HCT116 (cell line): ENCODE measurements around the gene CGB5. TPM values are rescaled to one million over a fixed set of nuclear protein-coding genes. Genes with fewer than 3 reads are reported as not detected.

Experiments used
- ATAC-seq: fragments of 200-7000 bp; cut with Tn5 transposase; 2 replicates; pipeline ENCODE4 v1.9.1; 2020; ENCODE audit warnings: mild to moderate bottlenecking, moderate library complexity
- BruUV-seq: library from RNA; stranded (reverse); fragments of 400-500 nt; replicated peaks from 2 replicates; lab custom pipeline; 2021; lab: Mats Ljungman, UMichigan
- CTCF ChIA-PET: fragments of 300-600 bp; sonication (Branson Sonifier 250); formaldehyde crosslinking; loops from one replicate; lab custom pipeline; 2021; ENCODE audit warnings: antibody characterized with exemption; lab: Charles Lee
- POLR2A ChIA-PET: fragments of 300-600, 350-600 bp; sonication (Branson Sonifier 250); formaldehyde crosslinking; loops from one replicate; lab custom pipeline; 2021; ENCODE audit warnings: antibody characterized with exemption; lab: Charles Lee
- RAD21 ChIA-PET, 2 experiments: fragments of 300-600 bp; sonication (Branson Sonifier 250); formaldehyde crosslinking; loops; one replicate each; lab custom pipeline; 2023; ENCODE audit warnings: low total read pairs in 2 of 2; ENCODE audit not compliant: uncharacterized antibody in 2 of 2, unreplicated experiment in 2 of 2, low non-redundant PET in 1 of 2; lab: Charles Lee
- DNase-seq: peaks from one replicate; pipeline ENCODE4 v3.0.0-alpha.2; 2010; ENCODE audit warnings: low read depth, low spot score
- H2AFZ ChIP-seq: fragments of 200-600 bp; shearing (Covaris generic), sonication (generic); 2 replicates; pipeline ENCODE4 v1.6.1; 2017; ENCODE audit warnings: low read depth, mixed run types, mixed read lengths, antibody characterized with exemption, low read length; ENCODE audit not compliant: poor library complexity, severe bottlenecking
- H3K27ac ChIP-seq: 2 replicates; pipeline ENCODE4 v1.5.1; 2012; ENCODE audit warnings: low read depth, low read length
- H3K27me3 ChIP-seq: fragments of 200-600 bp; sonication (generic); 2 replicates; pipeline ENCODE4 v1.6.1; 2016; ENCODE audit warnings: mixed run types, low read length, mixed read lengths; ENCODE audit not compliant: insufficient read depth
- H3K36me3 ChIP-seq, 2 experiments: fragments of 200-500 bp in 1 of 2; fragments of 200-600 bp in 1 of 2; sonication (Bioruptor generic) in 1 of 2; sonication (generic) in 1 of 2; 2 replicates each; pipeline versions ENCODE4 v1.5.1 to v1.6.1; 2014 to 2016; ENCODE audit warnings: low read length in 2 of 2, inconsistent platforms in 1 of 2, mixed read lengths in 1 of 2, mixed run types in 1 of 2; ENCODE audit not compliant: insufficient read depth in 2 of 2, control insufficient read depth in 1 of 2
- H3K4me1 ChIP-seq, 2 experiments: fragments of 200-600 bp in 1 of 2; sonication (generic) in 1 of 2; 2 replicates each; pipeline versions ENCODE4 v1.5.1 to v1.6.1; 2012 to 2017; ENCODE audit warnings: low read length in 2 of 2, inconsistent platforms in 1 of 2, mild to moderate bottlenecking in 1 of 2, mixed read lengths in 1 of 2, mixed run types in 1 of 2, moderate library complexity in 1 of 2; ENCODE audit not compliant: insufficient read depth in 2 of 2, control insufficient read depth in 1 of 2
- H3K4me2 ChIP-seq: fragments of 200-600 bp; sonication (generic); 2 replicates; pipeline ENCODE4 v1.6.1; 2017; ENCODE audit warnings: mixed run types, low read length, mixed read lengths
- H3K4me3 ChIP-seq, 2 experiments: fragments of 200-600 bp in 1 of 2; sonication (generic) in 1 of 2; replicated peaks in 1 of 2; 2 replicates each; pipeline ENCODE4 v1.5.1; 2011 to 2016; ENCODE audit warnings: low read length in 2 of 2, control low read depth in 1 of 2, low read depth in 1 of 2, mild to moderate bottlenecking in 1 of 2, mixed read lengths in 1 of 2, mixed run types in 1 of 2
- H3K79me2 ChIP-seq: fragments of 200-600 bp; sonication (generic); 2 replicates; pipeline ENCODE4 v1.6.1; 2017; ENCODE audit warnings: mild to moderate bottlenecking, mixed run types, low read length, moderate library complexity, mixed read lengths; ENCODE audit not compliant: insufficient read depth
- H3K9ac ChIP-seq: fragments of 200-600 bp; sonication (generic); 2 replicates; pipeline ENCODE4 v1.6.1; 2016; ENCODE audit warnings: low read length, mixed read lengths
- H3K9me2 ChIP-seq: fragments of 200-600 bp; sonication (generic), shearing (Covaris generic); 2 replicates; pipeline ENCODE4 v1.6.1; 2017; ENCODE audit warnings: mixed run types, mild to moderate bottlenecking, moderate library complexity; ENCODE audit not compliant: insufficient read depth
- H3K9me3 ChIP-seq, 2 experiments: fragments of 200-500 bp in 1 of 2; fragments of 200-600 bp in 1 of 2; sonication (Bioruptor generic) in 1 of 2; sonication (generic) in 1 of 2; 2 replicates each; pipeline ENCODE4 v1.6.1; 2014 to 2017; ENCODE audit warnings: low read length in 2 of 2, mixed read lengths in 2 of 2, inconsistent platforms in 1 of 2, low read depth in 1 of 2, mild to moderate bottlenecking in 1 of 2, mixed run types in 1 of 2, moderate library complexity in 1 of 2; ENCODE audit not compliant: control insufficient read depth in 1 of 2, insufficient read depth in 1 of 2
- H4K20me1 ChIP-seq: fragments of 200-600 bp; sonication (generic), shearing (Covaris generic); 2 replicates; pipeline ENCODE4 v1.6.1; 2017; ENCODE audit warnings: mixed run types, mild to moderate bottlenecking, moderate library complexity; ENCODE audit not compliant: insufficient read depth
- ATF3 ChIP-seq: IDR thresholded peaks from 2 replicates; pipeline ENCODE4 v1.6.1; 2012
- CBX3 ChIP-seq: IDR thresholded peaks from 2 replicates; pipeline ENCODE4 v1.6.1; 2012; ENCODE audit warnings: low read depth
- CEBPB ChIP-seq: IDR thresholded peaks from 2 replicates; pipeline ENCODE4 v1.6.1; 2012; ENCODE audit warnings: low read depth
- ELF1 ChIP-seq: IDR thresholded peaks from 2 replicates; pipeline ENCODE4 v1.6.1; 2012; ENCODE audit warnings: low read depth, borderline replicate concordance
- EZH2 ChIP-seq: fragments of 200-600 bp; sonication (generic); IDR thresholded peaks from 2 replicates; pipeline ENCODE4 v1.6.1; 2017; ENCODE audit warnings: antibody characterized with exemption, mixed run types
- EZH2phosphoT487 ChIP-seq: fragments of 200-600 bp; IDR thresholded peaks from 2 replicates; pipeline ENCODE4 v1.6.1; 2018; ENCODE audit warnings: antibody characterized with exemption, borderline replicate concordance
- FOSL1 ChIP-seq: IDR thresholded peaks from 2 replicates; pipeline ENCODE4 v1.6.1; 2012; ENCODE audit warnings: low read depth
- JUND ChIP-seq: IDR thresholded peaks from 2 replicates; pipeline ENCODE4 v1.6.1; 2012
- MAX ChIP-seq: IDR thresholded peaks from 2 replicates; pipeline ENCODE4 v1.6.1; 2012
- POLR2A ChIP-seq: IDR thresholded peaks from 2 replicates; pipeline ENCODE4 v1.7.0; 2011; ENCODE audit warnings: borderline replicate concordance; ENCODE audit not compliant: insufficient read depth, insufficient read length; ENCODE audit errors: extremely low read depth
- POLR2AphosphoS5 ChIP-seq: IDR thresholded peaks from 2 replicates; pipeline ENCODE4 v1.6.1; 2011; ENCODE audit warnings: mild to moderate bottlenecking, low read depth, low read length, moderate library complexity
- REST ChIP-seq: IDR thresholded peaks from 2 replicates; pipeline ENCODE4 v1.6.1; 2012; ENCODE audit warnings: low read depth
- SP1 ChIP-seq: IDR thresholded peaks from 2 replicates; pipeline ENCODE4 v1.6.1; 2012; ENCODE audit warnings: low read depth
- SRF ChIP-seq: IDR thresholded peaks from 2 replicates; pipeline ENCODE4 v1.6.1; 2012; ENCODE audit warnings: low read depth
- TCF7L2 ChIP-seq: IDR thresholded peaks from 2 replicates; pipeline ENCODE4 v1.7.0; 2011; ENCODE audit warnings: borderline replicate concordance, inconsistent platforms; ENCODE audit not compliant: insufficient read depth, insufficient read length; ENCODE audit errors: extremely low read depth
- YY1 ChIP-seq: IDR thresholded peaks from 2 replicates; pipeline ENCODE4 v1.6.1; 2011; ENCODE audit warnings: low read length, low read depth, moderate library complexity, mild to moderate bottlenecking; ENCODE audit not compliant: insufficient replicate concordance; ENCODE audit errors: extremely low read depth
- ZFX ChIP-seq: fragments of 450-650 bp; IDR thresholded peaks from 2 replicates; pipeline ENCODE4 v1.6.1; 2017
- intact Hi-C: fragments of 100-400 bp; cut with micrococcal nuclease; formaldehyde crosslinking; loops from 2 replicates; pipeline ENCODE4 v1.10.0; 2022
- total RNA-seq: library from RNA; stranded (reverse); gene quantifications from one replicate; pipeline ENCODE4 v1.2.1, GENCODE V29; 2021; ENCODE audit not compliant: unreplicated experiment

CGB5 gene
- total RNA-seq, 1 experiment from 2014 or later: not detected

- Histone ChIP-seq H3K27me3 (no peaks in the 10 kb centered on the region), H3K9ac (no peak overlapping the region), H4K20me1 (no peaks in the 10 kb centered on the region), H3K4me1 (peaks cover 24 to 43% of the 10 kb centered on the region in 2 experiments), H3K4me2 (no peak overlapping the region), H3K36me3 (no peaks in the 10 kb centered on the region), H2AFZ (no peak overlapping the region), H3K27ac (no peak overlapping the region), H3K79me2 (no peaks in the 10 kb centered on the region)
- no TSS peak for BruUV-seq
- intact Hi-C loops: no loop called here
- no peak for ATAC-seq
- ChIA-PET RAD21 (no interaction called here), POLR2A (no interaction called here)
- no peak for TF ChIP-seq TCF7L2
- TF ChIP-seq POLR2AphosphoS5: no peak
- no peak for TF ChIP-seq FOSL1
- no peak for TF ChIP-seq SRF
- no peak for TF ChIP-seq ZFX
- no peak for TF ChIP-seq EZH2phosphoT487
- TF ChIP-seq SP1: no peak
- TF ChIP-seq, all 23 proteins: peak for 0
- Histone ChIP-seq H3K9me3 (no peaks in the 10 kb centered on the region), H3K4me3 (no peak overlapping the region), H3K9me2 (no peaks in the 10 kb centered on the region)
- CTCF ChIA-PET: no interaction called here
- no peak for DNase-seq
These were observed 25.4 kb downstream of the CGB5 start for GRCh38 chr19:49069026-49069425.

GRCh38 chr19:49070416-49070815 is 26.8 kb downstream of the CGB5 start:
- BruUV-seq: no TSS peak
- no peaks in the 10 kb centered on the region for H3K79me2 ChIP-seq
- RAD21 ChIA-PET: no interaction called here
- no peak for DNase-seq
- H3K9ac ChIP-seq: no peak overlapping the region
- no peak overlapping the region for H3K4me3 ChIP-seq
- no peaks in the 10 kb centered on the region for H4K20me1 ChIP-seq
- no peak overlapping the region for H3K4me2 ChIP-seq
- no peaks in the 10 kb centered on the region for H3K27me3 ChIP-seq
- POLR2A ChIA-PET: interaction anchor here (1.3 kb wide), 1 partner anchor 13 kb away, joined by 4 read pairs; the partner anchor contains the start of gene CGB7
- no peak overlapping the region for H2AFZ ChIP-seq
- ATAC-seq: no peak
- peaks cover 20 to 34% of the 10 kb centered on the region in 2 experiments for H3K4me1 ChIP-seq
- intact Hi-C loops: no loop called here
- CTCF ChIA-PET: interaction anchor here (0.9 to 1.0 kb wide), 2 partner anchors 27 to 77 kb away, joined by 3 read pairs; partner anchors contain the start of gene RUVBL2
- H3K9me3 ChIP-seq: no peaks in the 10 kb centered on the region
- TF ChIP-seq JUND: no peak
- TF ChIP-seq ZFX: no peak
- no peak for TF ChIP-seq ATF3
- no peak for TF ChIP-seq TCF7L2
- no peak for TF ChIP-seq FOSL1
- no peak for TF ChIP-seq REST
- TF ChIP-seq EZH2: no peak
- no peak for TF ChIP-seq CBX3
- no peak for TF ChIP-seq CEBPB
- no peak for TF ChIP-seq EZH2phosphoT487
- no peak for TF ChIP-seq MAX
- TF ChIP-seq SRF: no peak
- TF ChIP-seq ELF1: no peak
- TF ChIP-seq YY1: no peak
- TF ChIP-seq POLR2A: no peak
- H3K27ac ChIP-seq: no peak overlapping the region
- no peaks in the 10 kb centered on the region for H3K9me2 ChIP-seq
- H3K36me3 ChIP-seq: no peaks in the 10 kb centered on the region
